GM12878 (cell line): ENCODE results near the gene TMEM132C.

Source experiments
- FOS ChIP-seq: IDR thresholded peaks from 3 replicates; pipeline ENCODE4 v1.6.1; 2011; ENCODE audit warnings: borderline replicate concordance; ENCODE audit not compliant: insufficient read length; ENCODE audit errors: extremely low read depth
- PBX3 ChIP-seq: IDR thresholded peaks from 2 replicates; pipeline ENCODE4 v1.6.1; 2011; ENCODE audit warnings: mild to moderate bottlenecking, low read depth, low read length, moderate library complexity; ENCODE audit not compliant: insufficient replicate concordance
- RELA ChIP-seq: fragments of 450-650 bp; IDR thresholded peaks from 2 replicates; pipeline ENCODE4 v1.8.0; 2014; ENCODE audit warnings: borderline replicate concordance; ENCODE audit not compliant: partially characterized antibody
- RFX5 ChIP-seq: IDR thresholded peaks from 2 replicates; pipeline ENCODE4 v1.6.1; 2011; ENCODE audit warnings: low read depth, low read length, improper control_type of control experiment
- ZBTB33 ChIP-seq: fragments of 450-650 bp; IDR thresholded peaks from 2 replicates; pipeline ENCODE4 v1.6.1; 2017; ENCODE audit warnings: mild to moderate bottlenecking

GRCh38 chr12:128328961-128329360 is 62.0 kb downstream of the TMEM132C start:
- TF ChIP-seq FOS (no peak), PBX3 (no peak), RFX5 (no peak), ZBTB33 (no peak), RELA (no peak)
